C4-2B (cell line): Measurements from ENCODE around the gene FHOD3.

ENCODE experiments used
- H3K27ac ChIP-seq: fragments of 450-650 bp; 2 replicates; pipeline ENCODE4 v1.5.1; 2017
- CTCF ChIP-seq: fragments of 450-650 bp; conservative IDR thresholded peaks from 2 replicates; pipeline ENCODE4 v1.5.1; 2017; ENCODE audit warnings: mild to moderate bottlenecking
- ZFX ChIP-seq: fragments of 450-650 bp; IDR thresholded peaks from 2 replicates; pipeline ENCODE4 v1.6.1; 2017

Gene FHOD3

GRCh38 chr18:36658611-36659010 is 361.1 kb downstream of the FHOD3 start:
- TF ChIP-seq ZFX (no peak), CTCF (no peak)
- no peak overlapping the region for H3K27ac ChIP-seq

GRCh38 chr18:36660311-36660710 is 362.8 kb downstream of the FHOD3 start:
- TF ChIP-seq ZFX (no peak), CTCF (no peak)
- no peak overlapping the region for H3K27ac ChIP-seq

DNA sequence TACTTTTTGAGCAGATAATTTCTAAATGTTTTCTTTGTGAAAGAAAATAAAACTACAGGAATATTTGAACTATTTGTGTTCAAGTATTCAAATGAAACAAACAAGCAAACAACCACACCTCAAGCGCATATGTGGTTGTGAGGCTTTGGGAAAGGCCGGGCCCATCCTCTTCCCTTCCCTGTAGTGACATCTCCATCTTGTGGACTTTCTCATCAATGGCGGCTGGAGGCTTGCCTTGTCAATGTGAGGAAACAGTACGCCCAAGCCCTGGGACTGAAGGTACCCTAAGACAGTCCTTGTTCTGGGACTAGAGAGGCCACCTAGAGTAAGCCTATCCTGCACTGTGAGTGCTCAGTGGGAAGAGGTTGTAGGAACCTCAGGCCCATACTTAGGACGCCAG is 364.5 kb downstream of the FHOD3 start:
- TF ChIP-seq CTCF: 0 out of 2 replicates have a peak, but pooled peaks have one; percentile 13
- TF ChIP-seq ZFX: no peak

GRCh38 chr18:36663312-36663711 is 365.8 kb downstream of the FHOD3 start:
- H3K27ac ChIP-seq: no peak overlapping the region
- TF ChIP-seq CTCF (no peak), ZFX (no peak)

More for the DNA sequence above, 364.5 kb downstream of the FHOD3 start:
- H3K27ac ChIP-seq: no peak overlapping the region

DNA sequence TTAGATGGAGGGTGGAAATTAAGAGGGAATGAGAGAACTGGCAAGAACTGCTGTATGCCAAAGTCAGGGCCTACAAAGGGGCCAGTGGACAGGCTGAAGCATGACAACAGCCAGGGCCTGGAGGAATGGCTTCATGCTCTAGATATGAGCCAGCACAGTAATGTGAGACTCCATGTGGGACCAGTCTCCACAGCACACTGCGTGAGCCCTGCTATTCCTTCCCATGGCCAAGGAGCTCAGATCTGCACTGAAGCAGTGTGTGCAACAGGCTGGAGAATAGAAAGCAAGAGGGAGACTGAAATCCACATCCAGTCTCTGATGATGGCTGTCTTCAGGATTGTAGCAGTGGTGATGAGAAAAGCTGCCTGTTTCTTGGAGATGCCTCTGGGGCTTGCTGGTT is 368.4 kb downstream of the FHOD3 start:
- no peak overlapping the region for H3K27ac ChIP-seq
- TF ChIP-seq CTCF: no peak
- TF ChIP-seq ZFX: no peak

DNA sequence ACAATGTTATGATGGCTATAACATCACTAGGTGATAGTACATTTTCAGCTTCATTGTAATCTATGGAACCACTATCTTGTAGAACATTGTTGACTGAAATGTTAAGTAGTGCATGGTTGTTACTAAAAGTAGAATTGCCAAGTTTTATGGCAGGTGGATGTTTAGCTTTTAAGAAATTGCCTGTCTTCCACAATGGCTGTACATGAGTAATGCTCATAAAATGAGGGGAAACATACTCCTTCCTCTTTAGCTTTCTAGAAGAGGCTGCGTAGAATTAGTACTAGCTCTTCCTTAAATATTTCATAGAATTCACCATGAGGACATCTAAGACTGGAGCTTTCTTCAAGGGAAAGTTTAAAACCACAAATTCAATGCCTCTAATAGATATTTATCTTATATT is 370.3 kb downstream of the FHOD3 start:
- no peak overlapping the region for H3K27ac ChIP-seq
- no peak for TF ChIP-seq CTCF
- TF ChIP-seq ZFX: no peak

- H3K27ac ChIP-seq: no peak overlapping the region
- TF ChIP-seq CTCF (no peak), ZFX (no peak)
Measured at GRCh38 chr18:36668349-36668748, 370.8 kb downstream of the FHOD3 start.
